K562 (cell line): ENCODE measurements around the gene CIAO2A. TPM values are rescaled to one million over a fixed set of nuclear protein-coding genes. Genes with fewer than 3 reads are reported as not detected.
A peak's percentile ranks its signal among the peaks of the same experiment; 100 is the strongest.

Source experiments
- CCAR2 ChIP-seq: fragments of 200-400 bp; formaldehyde crosslinking; IDR thresholded peaks from 2 replicates; pipeline ENCODE4 v1.6.1; 2017; ENCODE audit warnings: mild to moderate bottlenecking, low read depth, low read length
- CEBPB ChIP-seq: fragments of 450-650 bp; IDR thresholded peaks from 2 replicates; pipeline ENCODE4 v1.6.1; 2016; ENCODE audit warnings: missing genetic modification characterization, missing compliant biosample characterization
- RREB1 ChIP-seq: fragments of 250-450 bp; sonication (Bioruptor Pico); IDR thresholded peaks from 2 replicates; pipeline ENCODE4 v1.4.0; 2020
- SIX5 ChIP-seq, 2 experiments: IDR thresholded peaks; 2 replicates each; pipeline ENCODE4 v1.6.1; 2011; ENCODE audit warnings: low read length in 2 of 2, borderline replicate concordance in 1 of 2, low read depth in 1 of 2, mild to moderate bottlenecking in 1 of 2, moderate library complexity in 1 of 2; ENCODE audit not compliant: insufficient read depth in 1 of 2
- ZBTB40 ChIP-seq, 2 experiments: fragments of 450-650 bp in 1 of 2; sonication (generic) in 1 of 2; formaldehyde crosslinking in 1 of 2; IDR thresholded peaks; 2 replicates each; pipeline versions ENCODE4 v1.7.1 to v1.9.0; 2016 to 2022; ENCODE audit warnings: inconsistent platforms in 1 of 2, mild to moderate bottlenecking in 1 of 2, missing genetic modification reagents in 1 of 2
- ZMIZ1 ChIP-seq, 2 experiments: fragments of 150-350 bp in 1 of 2; IDR thresholded peaks; 2 replicates each; pipeline ENCODE4 v1.6.1; 2012 to 2016; ENCODE audit warnings: low read depth in 2 of 2, low read length in 2 of 2, mild to moderate bottlenecking in 1 of 2, moderate library complexity in 1 of 2
- polyA plus RNA-seq, 8 experiments: library from polyadenylated mRNA; depleted of rRNA in 4 of 8; stranded (reverse) in 5 of 8; unstranded in 3 of 8; fragments of >200 nt; fragmentation: Nextera tagmentation in 2 of 8; fragmentation: Illumina TruSeq in 1 of 8; extraction: Ambion mirVana in 2 of 8; extraction: Trizol in 1 of 8; gene quantifications; 2 replicates each; pipeline versions ENCODE4 v1.2.1 to v1.2.3, GENCODE V29; 2011 to 2014; ENCODE audit warnings: inconsistent platforms in 1 of 8, missing spikeins in 1 of 8
- total RNA-seq, 7 experiments: library from RNA; depleted of rRNA in 6 of 7; stranded (reverse); fragments of >200 nt in 6 of 7; fragmentation: Illumina TruSeq in 2 of 7; extraction: Trizol in 2 of 7; gene quantifications; 2 replicates each; pipeline versions ENCODE4 v1.2.1 to v1.2.3, GENCODE V29; 2011 to 2021; ENCODE audit warnings: low replicate concordance in 1 of 7

CIAO2A gene
- total and polyA plus RNA-seq, 9 of the 15 experiments (the other 6 are each of a cell fraction or from before 2014, with no cell fraction given) = 161 to 429 (median 313) TPM

GRCh38 chr15:64093627-64094417 lies at the start of gene CIAO2A (continued):
- TF ChIP-seq RREB1 = no peak
- peak; percentile 92 to 96 for TF ChIP-seq SIX5 (IDR thresholded peaks at IDR 0.05; ENCODE audit: borderline replicate concordance in 1 of 2, insufficient read depth in 1 of 2, low read depth in 1 of 2, low read length in 2 of 2)
- peak; percentile 89 for TF ChIP-seq ZBTB40 (IDR thresholded peaks at IDR 0.05)
- TF ChIP-seq ZBTB40 (CRISPR knock-in tag; IDR thresholded peaks at IDR 0.05) = no peak
- TF ChIP-seq CCAR2 = no peak
- 0 out of 2 replicates have a peak, but pooled peaks have one; percentile 20 for TF ChIP-seq CEBPB
- 0 out of 4 replicates have a peak, but pooled peaks of 1 of the 2 experiments have one; percentile 44 for TF ChIP-seq ZMIZ1 (IDR thresholded peaks at IDR 0.05; ENCODE audit: low read depth in 2 of 2, low read length in 2 of 2)
